Measurements from ENCODE around the gene ALLC.
"Not testable (repeated sequence)": the region's sequence is repeated elsewhere in the genome, so short reads cannot be mapped to it uniquely, and the experiment has no call there.

- not testable (repeated sequence) for TF ChIP-seq ELK1 (IDR thresholded peaks at IDR 0.05; ENCODE audit: low read depth, low read length); MAX (IDR thresholded peaks at IDR 0.05); USF2 (IDR thresholded peaks at IDR 0.05); HMGXB4 (CRISPR knock-in tag; IDR thresholded peaks at IDR 0.05; ENCODE audit: borderline replicate concordance); PBX3 (IDR thresholded peaks at IDR 0.05); CTCF (IDR thresholded peaks at IDR 0.05); MAZ (IDR thresholded peaks at IDR 0.05; ENCODE audit: borderline replicate concordance, low read depth, low read length); KDM1A (IDR thresholded peaks at IDR 0.05; ENCODE audit: low read depth); E2F6 (IDR thresholded peaks at IDR 0.05; ENCODE audit: borderline replicate concordance, low read depth); BHLHE40 (IDR thresholded peaks at IDR 0.05; ENCODE audit: low read depth, low read length)
Observed at GRCh38 chr2:3616435-3617197, 41.4 kb upstream of the ALLC start.

Measured in A549 (cell line).